Caco-2 (cell line): ENCODE measurements around the gene NOS1AP. TPM values are rescaled to one million over a fixed set of nuclear protein-coding genes. Genes with fewer than 3 reads are reported as not detected.

Experiments used
- BruUV-seq: library from RNA; stranded (reverse); fragments of 400-500 nt; replicated peaks from 2 replicates; lab custom pipeline; 2021; lab: Mats Ljungman, UMichigan
- CTCF ChIA-PET: fragments of 300-600 bp; sonication (Branson Sonifier 250); formaldehyde crosslinking; loops from one replicate; lab custom pipeline; 2022; ENCODE audit warnings: antibody characterized with exemption; lab: Charles Lee
- POLR2A ChIA-PET: fragments of 300-600 bp; sonication (Branson Sonifier 250); formaldehyde crosslinking; loops from one replicate; lab custom pipeline; 2022; ENCODE audit warnings: antibody characterized with exemption; lab: Charles Lee
- DNase-seq, 2 experiments: peaks; one replicate each; pipeline versions ENCODE4 v3.0.0 to v3.0.0-alpha.2; 2020 to 2022
- H3K27me3 ChIP-seq: replicated peaks from 2 replicates; pipeline ENCODE4 v1.6.0; 2011; ENCODE audit warnings: low read length; ENCODE audit not compliant: control insufficient read depth, insufficient read depth
- H3K36me3 ChIP-seq: 2 replicates; pipeline ENCODE4 v1.5.1; 2011; ENCODE audit warnings: low read length; ENCODE audit not compliant: control insufficient read depth, insufficient read depth
- H3K4me1 ChIP-seq: fragments of 250-450 bp; sonication (Bioruptor Pico); 2 replicates; pipeline ENCODE4 v1.5.1; 2020; ENCODE audit warnings: mild to moderate bottlenecking
- H3K4me3 ChIP-seq: 2 replicates; pipeline ENCODE4 v1.5.1; 2011; ENCODE audit warnings: low read depth, mild to moderate bottlenecking, control low read depth, low read length
- H3K9me3 ChIP-seq: fragments of 250-450 bp; sonication (Bioruptor Pico); 2 replicates; pipeline ENCODE4 v1.5.1; 2020; ENCODE audit warnings: mild to moderate bottlenecking, moderate library complexity
- H3K27ac Mint-ChIP-seq: one replicate; pipeline ENCODE4 v1.8.0; 2022; ENCODE audit warnings: mixed read lengths; ENCODE audit not compliant: unreplicated experiment
- H3K27me3 Mint-ChIP-seq: one replicate; pipeline ENCODE4 v1.8.0; 2022; ENCODE audit warnings: mixed read lengths; ENCODE audit not compliant: insufficient read depth, unreplicated experiment
- H3K36me3 Mint-ChIP-seq: one replicate; pipeline ENCODE4 v1.8.0; 2022; ENCODE audit warnings: mild to moderate bottlenecking, mixed read lengths; ENCODE audit not compliant: insufficient read depth, unreplicated experiment
- H3K4me1 Mint-ChIP-seq: one replicate; pipeline ENCODE4 v1.8.0; 2022; ENCODE audit warnings: low read depth, mixed read lengths; ENCODE audit not compliant: unreplicated experiment
- H3K4me3 Mint-ChIP-seq: one replicate; pipeline ENCODE4 v1.8.0; 2022; ENCODE audit warnings: mild to moderate bottlenecking, moderate library complexity, mixed read lengths; ENCODE audit not compliant: unreplicated experiment
- H3K9me3 Mint-ChIP-seq: one replicate; pipeline ENCODE4 v1.8.0; 2022; ENCODE audit warnings: mixed read lengths; ENCODE audit not compliant: unreplicated experiment
- intact Hi-C: fragments of 100-400 bp; cut with micrococcal nuclease; formaldehyde crosslinking; loops from one replicate; pipeline ENCODE4 v1.10.0; 2022; ENCODE audit not compliant: unreplicated experiment
- total RNA-seq: library from RNA; stranded (reverse); gene quantifications from 2 replicates; pipeline ENCODE4 v1.2.3, GENCODE V29; 2022
- TF ChIP-seq, protein P1 (sequence below), 2 experiments: fragments of 200-600 bp in 1 of 2; IDR thresholded peaks; 1 replicate in 1 of 2; 2 replicates in 1 of 2; pipeline versions ENCODE4 v1.5.1 to v1.8.0; 2011 to 2022; ENCODE audit warnings: antibody characterized with exemption in 1 of 2, control low read depth in 1 of 2, inconsistent platforms in 1 of 2, low read depth in 1 of 2, low read length in 1 of 2, mild to moderate bottlenecking in 1 of 2, moderate library complexity in 1 of 2; ENCODE audit not compliant: insufficient read depth in 1 of 2, severe bottlenecking in 1 of 2, unreplicated experiment in 1 of 2

The NOS1AP gene
- total RNA-seq, 1 experiment from 2014 or later = 5.5 TPM

DNA sequence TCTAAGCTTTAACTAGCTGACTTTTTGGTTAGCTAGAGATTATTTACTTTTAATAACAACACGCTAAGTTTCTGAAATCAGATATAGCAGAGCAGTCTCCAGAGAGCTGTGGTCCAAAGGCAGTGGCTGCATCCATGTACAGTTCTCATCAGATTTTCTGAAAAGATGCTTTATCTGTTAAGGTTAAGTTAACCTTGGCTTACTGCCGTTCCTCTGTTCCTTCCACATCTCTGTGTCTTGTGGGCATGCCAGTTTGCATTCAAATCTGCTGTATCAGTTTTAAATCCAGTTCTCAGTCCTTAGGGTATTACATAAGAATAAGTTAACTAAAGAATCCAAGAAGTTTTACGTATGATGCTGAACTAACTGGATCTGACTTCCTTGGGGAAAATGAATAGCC, 260.3 kb downstream of the NOS1AP start:
- no TSS peak for BruUV-seq
- no peaks in the 10 kb centered on the region for H3K36me3 Mint-ChIP-seq
- no peaks in the 10 kb centered on the region for H3K9me3 Mint-ChIP-seq
- no peak overlapping the region for H3K27ac Mint-ChIP-seq
- H3K4me3 ChIP-seq = no peak overlapping the region
- H3K9me3 ChIP-seq = no peaks in the 10 kb centered on the region
- POLR2A ChIA-PET = no interaction called here
- intact Hi-C loops = no loop called here
- no peak overlapping the region for H3K4me3 Mint-ChIP-seq
- no peaks in the 10 kb centered on the region for H3K4me1 ChIP-seq
- no peak for DNase-seq
- no peaks in the 10 kb centered on the region for H3K36me3 ChIP-seq
- peaks cover under 1% of the 10 kb centered on the region for H3K4me1 Mint-ChIP-seq
- TF ChIP-seq, protein P1, sequence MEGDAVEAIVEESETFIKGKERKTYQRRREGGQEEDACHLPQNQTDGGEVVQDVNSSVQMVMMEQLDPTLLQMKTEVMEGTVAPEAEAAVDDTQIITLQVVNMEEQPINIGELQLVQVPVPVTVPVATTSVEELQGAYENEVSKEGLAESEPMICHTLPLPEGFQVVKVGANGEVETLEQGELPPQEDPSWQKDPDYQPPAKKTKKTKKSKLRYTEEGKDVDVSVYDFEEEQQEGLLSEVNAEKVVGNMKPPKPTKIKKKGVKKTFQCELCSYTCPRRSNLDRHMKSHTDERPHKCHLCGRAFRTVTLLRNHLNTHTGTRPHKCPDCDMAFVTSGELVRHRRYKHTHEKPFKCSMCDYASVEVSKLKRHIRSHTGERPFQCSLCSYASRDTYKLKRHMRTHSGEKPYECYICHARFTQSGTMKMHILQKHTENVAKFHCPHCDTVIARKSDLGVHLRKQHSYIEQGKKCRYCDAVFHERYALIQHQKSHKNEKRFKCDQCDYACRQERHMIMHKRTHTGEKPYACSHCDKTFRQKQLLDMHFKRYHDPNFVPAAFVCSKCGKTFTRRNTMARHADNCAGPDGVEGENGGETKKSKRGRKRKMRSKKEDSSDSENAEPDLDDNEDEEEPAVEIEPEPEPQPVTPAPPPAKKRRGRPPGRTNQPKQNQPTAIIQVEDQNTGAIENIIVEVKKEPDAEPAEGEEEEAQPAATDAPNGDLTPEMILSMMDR (IDR thresholded peaks at IDR 0.05; ENCODE audit: insufficient read depth in 1 of 2, low read depth in 1 of 2, low read length in 1 of 2, severe bottlenecking in 1 of 2, unreplicated experiment in 1 of 2) = no peak
- no peaks in the 10 kb centered on the region for H3K27me3 ChIP-seq
- H3K27me3 Mint-ChIP-seq = no peaks in the 10 kb centered on the region
- CTCF ChIA-PET = no interaction called here

DNA sequence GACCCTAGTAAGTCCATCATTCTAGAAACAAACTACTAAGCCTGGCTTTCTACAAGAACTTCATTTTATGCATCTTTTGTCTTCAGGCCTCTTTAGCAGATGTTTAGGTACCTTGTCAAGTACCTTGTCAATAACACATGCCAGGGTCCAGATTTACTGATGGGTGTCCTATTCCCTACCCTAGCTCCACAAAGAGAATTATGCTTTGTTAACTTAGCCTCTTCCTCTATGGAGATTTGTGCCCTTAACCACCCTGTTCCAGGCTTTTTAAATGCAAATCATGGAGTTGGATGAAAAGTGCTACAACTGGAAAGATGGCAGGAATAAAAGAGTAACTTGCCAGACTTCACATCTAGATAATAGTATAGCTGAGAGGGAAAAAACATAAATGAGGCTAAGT, 264.5 kb downstream of the NOS1AP start:
- Mint-ChIP-seq H3K36me3 (no peaks in the 10 kb centered on the region), H3K9me3 (no peaks in the 10 kb centered on the region), H3K4me1 (peaks cover 6% of the 10 kb centered on the region), H3K27me3 (no peaks in the 10 kb centered on the region), H3K4me3 (no peak overlapping the region), H3K27ac (no peak overlapping the region)
- CTCF ChIA-PET = no interaction called here
- H3K9me3 ChIP-seq = no peaks in the 10 kb centered on the region
- H3K27me3 ChIP-seq = no peaks in the 10 kb centered on the region
- intact Hi-C loops = no loop called here
- no peak for DNase-seq
- no TSS peak for BruUV-seq
- TF ChIP-seq, protein P1 (IDR thresholded peaks at IDR 0.05; ENCODE audit: insufficient read depth in 1 of 2, low read depth in 1 of 2, low read length in 1 of 2, severe bottlenecking in 1 of 2, unreplicated experiment in 1 of 2) = no peak
- H3K36me3 ChIP-seq = no peaks in the 10 kb centered on the region
- no peaks in the 10 kb centered on the region for H3K4me1 ChIP-seq
- H3K4me3 ChIP-seq = no peak overlapping the region
- POLR2A ChIA-PET = no interaction called here

DNA sequence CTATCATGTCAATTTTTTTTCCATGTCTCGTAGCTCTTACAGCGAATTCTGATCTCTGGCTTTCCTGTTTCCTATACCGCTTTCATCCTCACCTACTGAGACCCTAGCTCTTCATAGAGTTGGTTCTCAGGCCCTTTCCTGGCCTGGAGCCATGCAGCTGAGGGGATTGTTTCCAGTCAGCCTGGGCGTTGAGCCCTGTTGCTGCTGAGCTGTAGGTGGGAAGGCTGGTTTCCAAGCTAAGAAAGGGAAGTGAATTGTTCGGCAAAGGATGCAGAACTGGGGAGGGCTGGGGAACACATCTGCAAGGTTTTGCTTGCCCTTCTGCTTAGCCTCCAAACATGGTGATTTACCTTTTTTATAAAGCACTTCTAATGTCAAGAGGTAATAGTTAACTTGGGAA, 265.6 kb downstream of the NOS1AP start:
- intact Hi-C loops = no loop called here
- no peak for DNase-seq
- Histone ChIP-seq H3K4me1 (no peaks in the 10 kb centered on the region), H3K36me3 (no peaks in the 10 kb centered on the region), H3K4me3 (no peak overlapping the region), H3K27me3 (no peaks in the 10 kb centered on the region), H3K9me3 (no peaks in the 10 kb centered on the region)
- TF ChIP-seq, protein P1 (IDR thresholded peaks at IDR 0.05; ENCODE audit: insufficient read depth in 1 of 2, low read depth in 1 of 2, low read length in 1 of 2, severe bottlenecking in 1 of 2, unreplicated experiment in 1 of 2) = no peak
- Mint-ChIP-seq H3K27ac (no peak overlapping the region), H3K27me3 (no peaks in the 10 kb centered on the region), H3K4me1 (peaks cover 6% of the 10 kb centered on the region), H3K9me3 (no peaks in the 10 kb centered on the region), H3K4me3 (no peak overlapping the region), H3K36me3 (no peaks in the 10 kb centered on the region)
- ChIA-PET POLR2A (no interaction called here), CTCF (no interaction called here)
- BruUV-seq = no TSS peak
